ENCODE data around the gene IL17RE.
"Not testable (repeated sequence)": the region's sequence is repeated elsewhere in the genome, so short reads cannot be mapped to it uniquely, and the experiment has no call there.

IL17RE gene

DNA sequence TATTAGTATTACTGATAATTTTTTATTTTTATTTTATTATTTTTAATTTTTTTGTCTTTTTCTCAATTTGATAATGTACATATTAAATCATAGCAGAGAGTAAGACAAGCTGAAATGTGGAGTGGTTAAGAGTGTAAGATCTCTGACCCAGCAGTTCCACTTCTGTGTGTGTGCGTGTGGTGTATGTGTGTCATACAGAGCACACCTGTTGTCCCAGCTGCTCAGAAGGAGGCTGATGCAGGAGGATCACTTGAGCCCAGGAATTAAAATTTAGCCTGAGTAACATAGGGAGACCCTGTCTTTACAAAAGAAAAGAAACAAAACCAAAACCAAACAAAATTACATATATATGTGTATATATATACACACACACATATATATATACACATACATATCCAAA is 21.2 kb upstream of the IL17RE start:
- no peak for DNase-seq

GRCh38 chr3:9883706-9884554 is 18.7 kb upstream of the IL17RE start:
- DNase-seq, result no peak

DNA sequence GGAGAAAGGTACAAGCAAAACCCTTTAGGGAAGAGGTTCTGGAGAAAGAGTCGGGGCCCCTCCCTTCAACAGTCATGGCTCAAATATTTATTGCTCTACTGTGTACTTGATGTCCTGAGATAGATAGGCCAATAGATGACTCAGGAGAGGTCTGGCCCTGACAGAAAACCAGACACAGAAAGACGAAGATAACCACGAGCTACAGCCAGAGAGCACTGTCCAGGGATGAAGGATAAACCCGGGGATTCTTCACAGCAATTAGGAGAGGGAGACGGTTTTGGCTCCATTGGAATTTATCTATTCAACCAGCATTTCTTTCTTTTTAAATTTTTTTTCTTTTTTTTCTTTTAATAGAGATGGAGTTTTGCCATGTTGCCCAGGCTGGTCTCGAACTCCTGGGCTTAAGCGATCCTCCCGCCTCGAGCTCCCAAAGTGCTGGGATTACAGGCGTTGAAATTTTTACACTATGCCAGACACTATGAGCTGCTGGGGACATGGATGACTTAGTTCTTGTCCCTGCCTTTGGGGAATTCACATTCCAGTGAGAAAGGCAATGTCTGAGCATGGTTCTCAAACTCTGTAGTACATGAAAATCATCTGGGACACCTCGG is 18.0 kb upstream of the IL17RE start:
- DNase-seq, result no peak

GRCh38 chr3:9886328-9886727 is 16.3 kb upstream of the IL17RE start:
- DNase-seq, result no peak

DNA sequence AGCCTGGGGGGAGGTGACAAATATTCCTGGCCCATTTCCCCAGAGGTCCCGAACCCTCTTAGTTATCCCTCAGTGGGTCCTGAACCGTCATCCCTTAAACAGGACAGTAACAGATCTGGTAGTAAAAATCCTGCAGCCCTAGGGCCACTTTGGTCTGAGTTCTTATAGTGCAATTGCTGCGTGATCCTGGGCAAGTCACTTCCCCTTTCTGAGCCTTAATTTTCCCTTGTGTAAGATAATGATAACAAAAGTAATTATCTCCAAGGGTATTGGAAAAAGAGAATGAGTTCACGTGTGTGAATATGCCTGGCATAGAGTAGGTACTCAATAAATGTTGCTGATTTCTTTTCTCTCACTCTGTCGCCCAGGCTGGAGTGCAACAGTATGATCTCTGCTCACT is 15.2 kb upstream of the IL17RE start:
- DNase-seq, result no peak

DNA sequence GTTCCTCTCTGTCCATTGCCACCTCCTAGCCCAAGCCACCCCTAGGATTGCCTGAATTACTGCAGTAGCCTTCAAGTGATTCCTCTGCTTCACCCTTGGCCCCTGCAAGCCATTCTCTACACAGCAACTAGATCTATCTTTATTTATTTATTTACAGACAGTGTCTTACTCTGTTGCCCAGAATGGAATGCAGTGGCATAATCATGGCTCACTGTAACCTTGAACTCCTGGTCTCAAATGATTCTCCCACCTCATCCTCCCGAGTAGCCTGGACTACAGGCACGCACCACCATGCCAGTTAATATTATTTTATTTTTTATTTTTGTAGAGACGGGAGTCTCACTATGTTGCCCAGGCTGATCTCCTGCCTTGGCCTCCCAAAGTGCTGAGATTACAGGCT is 14.1 kb upstream of the IL17RE start:
- no peak for DNase-seq

DNA sequence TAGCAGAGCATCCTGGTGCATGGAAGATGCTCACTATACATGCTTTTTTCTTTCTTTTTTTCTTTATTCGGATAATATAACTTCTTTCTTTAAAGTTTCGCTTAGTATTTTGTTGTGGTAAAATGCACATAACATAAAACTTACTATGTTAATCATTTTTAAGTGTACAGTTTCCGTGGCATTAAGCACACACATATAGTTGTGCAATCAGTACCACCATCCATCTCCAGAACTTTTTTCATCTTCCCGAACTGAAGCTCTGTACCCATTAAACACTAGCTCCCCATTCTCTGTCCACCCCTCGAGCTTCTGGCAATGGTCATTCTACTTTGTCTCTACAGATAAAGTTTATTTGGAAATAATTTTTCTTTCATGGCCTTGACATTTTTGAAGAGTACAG is 13.2 kb upstream of the IL17RE start:
- DNase-seq, result no peak

GRCh38 chr3:9890249-9891071 is 12.2 kb upstream of the IL17RE start, which contains the start of gene JAGN1:
TSS of gene JAGN1 (plus strand) at chr3:9890610. CDS start at chr3:9890723, 113 bp downstream.
- peak; percentile 95 for DNase-seq

DNA sequence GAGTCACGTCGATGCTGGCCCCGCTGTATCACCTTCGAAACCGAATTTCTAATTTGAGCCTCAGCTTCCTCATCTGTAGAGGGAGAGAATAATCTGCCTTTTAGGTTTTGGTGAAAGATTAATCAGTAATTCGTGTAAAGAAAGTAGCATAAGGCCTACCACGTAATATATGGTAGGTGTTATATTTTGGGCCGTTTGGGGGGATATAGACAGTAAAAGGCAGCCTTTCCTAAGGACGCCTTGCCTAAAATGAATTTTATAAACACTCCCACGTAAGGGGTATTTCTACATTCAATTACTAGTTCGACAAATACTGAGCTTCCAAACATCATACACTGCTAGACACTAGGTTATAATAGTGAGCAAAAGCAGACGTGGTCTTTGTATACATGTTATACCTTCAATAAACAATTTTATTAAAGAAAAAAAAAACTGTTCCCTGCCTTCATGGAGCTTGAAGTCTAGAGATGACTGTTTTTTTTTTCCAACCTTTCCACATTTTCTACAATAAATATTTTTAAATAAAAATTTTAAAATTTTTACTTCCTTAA is 11.5 kb upstream of the IL17RE start:
- DNase-seq, result no peak

- no peak for DNase-seq
Observed at GRCh38 chr3:9893739-9894138, 8.9 kb upstream of the IL17RE start.

GRCh38 chr3:9895715-9896114 is 6.9 kb upstream of the IL17RE start:
- DNase-seq, result not testable (repeated sequence)

DNA sequence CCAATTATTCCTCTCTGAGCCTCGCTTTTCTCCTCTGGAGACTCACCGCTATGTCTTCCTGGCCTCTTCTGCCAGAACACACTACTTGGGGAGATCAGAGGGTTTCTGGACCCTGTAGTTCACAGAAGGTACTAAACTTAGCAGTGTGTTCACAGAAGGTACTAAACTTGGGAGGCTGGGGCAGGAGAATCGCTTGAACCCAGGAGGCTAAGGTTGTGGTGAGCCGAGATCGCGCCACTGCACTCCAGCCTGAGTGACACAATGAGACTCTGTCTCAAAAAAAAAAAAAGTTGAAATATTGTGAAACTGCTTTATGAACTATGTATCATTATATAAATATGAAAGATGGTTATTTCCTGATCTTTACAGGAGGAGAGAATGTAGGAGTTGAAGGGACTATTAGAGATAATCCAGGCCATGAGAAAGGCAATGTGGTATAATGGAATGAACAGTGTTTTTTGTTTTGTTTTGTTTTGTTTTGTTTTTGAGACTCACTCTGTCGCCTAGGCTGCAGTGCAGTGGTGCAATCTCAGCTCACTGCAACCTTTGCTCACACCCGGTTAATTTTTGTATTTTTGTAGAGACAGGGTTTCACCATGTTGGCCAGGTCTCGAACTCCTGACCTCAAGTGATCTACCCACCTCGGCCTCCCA is 5.8 kb upstream of the IL17RE start:
- not testable (repeated sequence) for DNase-seq

DNA sequence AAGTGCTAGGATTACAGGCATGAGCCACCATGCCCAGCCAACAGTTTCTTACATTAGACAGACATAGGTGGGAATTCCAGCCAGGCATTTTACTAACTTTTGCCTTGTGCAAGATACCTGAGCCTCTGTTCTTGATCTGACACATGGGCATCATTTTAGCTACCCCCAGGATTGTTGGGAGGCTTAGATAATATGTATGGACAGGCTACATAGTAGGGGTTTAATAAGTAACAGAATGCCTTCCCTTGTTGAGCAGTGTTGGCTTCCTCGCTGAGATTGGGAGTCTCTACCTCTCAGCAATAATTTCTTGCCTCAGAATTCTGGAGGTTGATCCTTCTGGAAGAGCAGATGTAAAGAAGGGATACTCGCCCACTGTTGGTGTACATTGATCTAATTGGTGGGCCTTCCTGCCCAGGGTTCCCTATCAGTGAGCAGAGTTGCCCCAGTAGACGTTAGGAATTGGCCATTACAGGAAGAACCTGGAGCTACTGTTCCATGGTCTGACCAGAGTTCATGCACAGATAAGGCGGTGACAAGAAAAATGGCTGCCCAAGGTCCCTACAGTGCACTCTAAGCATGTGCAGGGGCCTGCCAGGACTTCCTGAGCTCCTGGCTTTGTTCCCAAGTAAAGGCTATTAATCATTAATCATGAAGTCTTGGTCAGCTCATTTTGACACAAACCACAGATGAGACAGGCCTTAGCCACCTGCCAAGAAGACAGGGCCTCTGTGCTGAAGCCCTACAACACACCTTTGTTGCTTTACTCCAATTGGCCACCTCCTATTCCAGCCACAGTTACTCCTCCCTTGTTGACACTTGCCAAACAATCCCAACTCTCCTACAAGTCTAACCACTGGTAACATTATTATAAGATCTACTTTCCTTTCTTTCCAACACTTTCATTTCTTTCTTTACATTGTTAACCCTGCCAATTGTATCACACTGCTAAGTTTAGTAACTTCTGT is 5.0 kb upstream of the IL17RE start:
- no peak for DNase-seq

- DNase-seq, result no peak
Observed at GRCh38 chr3:9898467-9899241, 4.0 kb upstream of the IL17RE start.

DNA sequence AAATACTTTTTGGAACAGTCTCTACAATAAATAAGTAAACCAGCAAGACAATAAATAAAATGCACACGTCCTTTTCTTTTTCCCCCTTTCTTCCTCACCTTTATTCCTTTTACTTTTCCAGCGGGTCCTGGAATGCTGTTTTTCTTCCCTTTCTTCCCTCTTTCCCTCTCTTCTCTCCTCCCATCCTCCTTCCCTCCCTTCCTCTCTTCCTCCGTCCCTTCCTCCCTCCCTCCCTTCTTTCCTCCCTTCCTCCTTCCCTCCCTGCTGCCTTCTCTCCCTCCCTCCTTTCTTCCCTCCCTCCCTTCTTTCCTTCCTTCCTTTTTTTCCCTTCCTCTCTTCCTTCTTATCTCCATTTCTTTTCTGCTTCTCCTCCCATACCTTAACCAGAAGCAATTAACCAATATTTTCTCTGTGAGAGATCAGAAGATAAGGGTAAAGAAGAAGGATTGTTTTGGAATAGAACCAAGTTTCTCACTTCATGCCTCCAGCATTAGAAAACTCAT is 3.3 kb upstream of the IL17RE start:
- DNase-seq, result no peak

- not testable (repeated sequence) for DNase-seq
Observed at GRCh38 chr3:9900965-9901415, 1.7 kb upstream of the IL17RE start.

DNA sequence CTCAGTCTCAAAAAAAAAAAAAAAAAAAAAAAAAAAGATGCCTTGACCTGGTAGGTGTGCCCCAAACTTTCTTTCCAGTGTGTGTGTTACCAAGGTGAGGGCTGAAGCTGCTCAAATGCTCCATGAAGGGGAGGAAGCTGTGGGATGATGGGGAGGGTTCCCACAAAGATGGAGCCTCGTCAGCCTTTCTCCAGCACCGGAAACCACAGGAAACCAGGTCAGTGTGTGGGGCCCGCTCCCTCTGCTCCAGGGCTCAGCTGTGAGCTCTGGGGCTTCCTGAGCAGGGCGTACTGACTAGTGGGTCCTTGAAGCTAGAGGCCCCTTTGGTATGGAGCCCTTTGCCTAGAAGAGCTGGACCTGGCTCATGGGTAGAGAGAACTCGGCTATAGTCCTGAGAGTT is 681 bp upstream of the IL17RE start:
- no peak for DNase-seq

DNA sequence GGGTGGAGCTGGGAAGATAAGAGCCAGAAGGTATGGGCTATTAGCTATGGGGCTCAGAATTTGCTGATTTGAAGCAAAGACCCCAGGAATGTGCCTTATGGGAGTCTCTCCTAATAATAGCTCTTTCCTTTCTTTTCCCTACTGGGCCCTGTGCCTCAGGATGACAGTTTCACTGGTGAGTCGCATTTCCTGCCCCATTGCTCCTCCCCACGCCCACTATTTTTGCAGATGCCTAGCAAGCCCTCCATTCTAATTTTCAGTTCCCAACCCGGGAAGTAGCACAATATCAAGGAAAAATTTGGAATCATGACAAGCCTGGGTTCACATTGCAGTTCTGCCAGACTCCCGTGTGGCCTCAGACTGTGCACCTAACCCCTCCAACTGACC is 583 bp downstream of the IL17RE start:
- no peak for DNase-seq

DNA sequence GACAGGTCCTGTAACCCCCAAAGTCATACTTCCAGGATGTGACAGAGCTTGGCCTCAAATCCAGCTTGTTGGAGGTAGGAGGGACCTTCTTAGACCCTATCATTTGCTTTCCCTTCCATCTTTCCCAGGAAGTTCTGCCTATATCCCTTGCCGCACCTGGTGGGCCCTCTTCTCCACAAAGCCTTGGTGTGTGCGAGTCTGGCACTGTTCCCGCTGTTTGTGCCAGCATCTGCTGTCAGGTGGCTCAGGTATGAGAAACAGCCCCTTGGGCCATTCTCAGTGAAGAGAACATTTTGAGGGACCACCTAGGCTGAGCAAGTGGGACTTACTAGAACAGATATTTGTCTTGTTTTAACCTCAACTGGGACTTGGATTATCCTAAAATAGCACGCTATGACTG is 1.3 kb downstream of the IL17RE start:
- DNase-seq, result no peak

GRCh38 chr3:9906480-9906879 is 3.8 kb downstream of the IL17RE start:
- DNase-seq, result no peak

Measured in femur (tissue), 1 donor.